H1 (cell line): ENCODE measurements around the gene P3H4. TPM values are rescaled to one million over a fixed set of nuclear protein-coding genes. Genes with fewer than 3 reads are reported as not detected.
"Not testable (repeated sequence)": the region's sequence is repeated elsewhere in the genome, so short reads cannot be mapped to it uniquely, and the experiment has no call there.

Source experiments
- CTCF ChIA-PET: fragments of 300-600 bp; sonication (Branson Sonifier 250); formaldehyde crosslinking; loops from one replicate; lab custom pipeline; 2021; ENCODE audit not compliant: partially characterized antibody; lab: Charles Lee
- POLR2A ChIA-PET: fragments of 300-600 bp; sonication (Branson Sonifier 250); formaldehyde crosslinking; loops from one replicate; lab custom pipeline; 2021; ENCODE audit warnings: inconsistent platforms; ENCODE audit not compliant: partially characterized antibody; lab: Charles Lee
- DNase-seq, 2 experiments: peaks; one replicate each; pipeline versions ENCODE4 v3.0.0 to v3.0.0-alpha.2; 2010 to 2022; ENCODE audit warnings: low spot score in 2 of 2, low read depth in 1 of 2, mixed read lengths in 1 of 2
- FAIRE-seq: peaks from 2 replicates; lab custom pipeline; 2011; peaks lifted over from hg19 to GRCh38; lab: Jason Lieb, UNC
- H2AFZ ChIP-seq: 2 replicates; pipeline ENCODE4 v1.8.1; 2012; ENCODE audit warnings: low read length, inconsistent platforms
- H2AK5ac ChIP-seq: 2 replicates; pipeline ENCODE4 v1.6.1; 2013; ENCODE audit warnings: low read depth, low read length
- H2BK120ac ChIP-seq: replicated peaks from 2 replicates; pipeline ENCODE3; 2013; ENCODE audit warnings: low read depth, low read length, inconsistent platforms
- H2BK12ac ChIP-seq: 2 replicates; pipeline ENCODE4 v1.6.1; 2013; ENCODE audit warnings: low read depth, low read length
- H2BK15ac ChIP-seq: 2 replicates; pipeline ENCODE4 v1.6.1; 2013; ENCODE audit warnings: low read length
- H2BK20ac ChIP-seq: 2 replicates; pipeline ENCODE4 v1.6.1; 2013; ENCODE audit warnings: low read length
- H2BK5ac ChIP-seq: 2 replicates; pipeline ENCODE4 v1.6.1; 2013; ENCODE audit warnings: low read depth, low read length
- H3K14ac ChIP-seq: 2 replicates; pipeline ENCODE4 v1.6.1; 2013; ENCODE audit warnings: inconsistent platforms; ENCODE audit not compliant: insufficient read length
- H3K18ac ChIP-seq: 2 replicates; pipeline ENCODE4 v1.6.1; 2013; ENCODE audit warnings: low read length; ENCODE audit errors: extremely low read depth
- H3K23ac ChIP-seq: 2 replicates; pipeline ENCODE4 v1.6.1; 2013; ENCODE audit warnings: inconsistent platforms; ENCODE audit not compliant: insufficient read length
- H3K23me2 ChIP-seq: 2 replicates; pipeline ENCODE4 v1.6.1; 2013; ENCODE audit warnings: low read depth, low read length
- H3K27ac ChIP-seq: 2 replicates; pipeline ENCODE4 v1.6.1; 2011; ENCODE audit warnings: low read depth, low read length, inconsistent platforms
- H3K27me3 ChIP-seq, 4 experiments: replicated peaks in 1 of 4; 1 replicate in 1 of 4; 2 replicates in 3 of 4; pipeline versions ENCODE4 v1.6.1 to v1.8.1; 2011 to 2013; ENCODE audit warnings: low read length in 3 of 4, mild to moderate bottlenecking in 3 of 4, inconsistent platforms in 2 of 4, mixed read lengths in 2 of 4, moderate library complexity in 1 of 4; ENCODE audit not compliant: control insufficient read depth in 3 of 4, insufficient read depth in 3 of 4; ENCODE audit errors: extremely low read depth in 1 of 4
- H3K36me3 ChIP-seq, 4 experiments: 2 replicates each; pipeline versions ENCODE4 v1.6.1 to v1.8.1; 2011 to 2013; ENCODE audit warnings: mild to moderate bottlenecking in 4 of 4, low read length in 3 of 4, moderate library complexity in 2 of 4, control low read depth in 1 of 4, inconsistent platforms in 1 of 4; ENCODE audit not compliant: insufficient read depth in 4 of 4, control insufficient read depth in 2 of 4
- H3K4ac ChIP-seq: replicated peaks from 2 replicates; pipeline ENCODE3; 2013; ENCODE audit warnings: low read length, low read depth, mixed read lengths, inconsistent platforms; ENCODE audit not compliant: insufficient read length
- H3K4me1 ChIP-seq, 4 experiments: replicated peaks in 1 of 4; 1 replicate in 1 of 4; 2 replicates in 3 of 4; pipeline versions ENCODE4 v1.6.1 to v1.8.1; 2011 to 2013; ENCODE audit warnings: low read length in 3 of 4, inconsistent platforms in 2 of 4, mixed read lengths in 1 of 4; ENCODE audit not compliant: insufficient read depth in 4 of 4, control insufficient read depth in 3 of 4
- H3K4me2 ChIP-seq, 2 experiments: 2 replicates each; pipeline versions ENCODE4 v1.6.1 to v1.8.1; 2011 to 2013; ENCODE audit warnings: low read depth in 2 of 2, low read length in 2 of 2, control low read depth in 1 of 2, inconsistent platforms in 1 of 2, mild to moderate bottlenecking in 1 of 2; ENCODE audit not compliant: insufficient read depth in 1 of 2
- H3K4me3 ChIP-seq, 4 experiments: fragments of 200-600, 300-600 bp in 1 of 4; sonication (generic), shearing (Covaris generic), sonication (Bioruptor Twin) in 1 of 4; 2 replicates each; pipeline versions ENCODE4 v1.5.1 to v1.8.1; 2011 to 2016; ENCODE audit warnings: low read length in 4 of 4, low read depth in 3 of 4, control low read depth in 2 of 4, inconsistent platforms in 2 of 4, mild to moderate bottlenecking in 2 of 4, mixed read lengths in 1 of 4, moderate library complexity in 1 of 4; ENCODE audit not compliant: insufficient read depth in 2 of 4; ENCODE audit errors: extremely low read depth in 1 of 4
- H3K56ac ChIP-seq: replicated peaks from 2 replicates; pipeline ENCODE3; 2013; ENCODE audit warnings: low read depth, mild to moderate bottlenecking, mixed read lengths, low read length, inconsistent platforms; ENCODE audit not compliant: insufficient read length
- H3K79me1 ChIP-seq: 2 replicates; pipeline ENCODE4 v1.6.1; 2013; ENCODE audit warnings: low read depth, low read length, control low read depth
- H3K79me2 ChIP-seq, 2 experiments: 2 replicates each; pipeline versions ENCODE4 v1.6.1 to v1.8.1; 2012 to 2013; ENCODE audit warnings: low read length in 2 of 2, mild to moderate bottlenecking in 2 of 2, inconsistent platforms in 1 of 2; ENCODE audit not compliant: insufficient read depth in 2 of 2, control insufficient read depth in 1 of 2
- H3K9ac ChIP-seq, 4 experiments: replicated peaks in 1 of 4; 1 replicate in 1 of 4; 2 replicates in 3 of 4; pipeline versions ENCODE4 v1.6.1 to v1.8.1; 2011 to 2013; ENCODE audit warnings: low read depth in 3 of 4, low read length in 3 of 4, control low read depth in 2 of 4, mild to moderate bottlenecking in 2 of 4, moderate library complexity in 2 of 4, inconsistent platforms in 1 of 4; ENCODE audit errors: extremely low read depth in 1 of 4
- H3K9me3 ChIP-seq, 2 experiments: 2 replicates each; pipeline versions ENCODE4 v1.6.1 to v1.8.1; 2012 to 2013; ENCODE audit warnings: mild to moderate bottlenecking in 2 of 2, moderate library complexity in 2 of 2, control low read depth in 1 of 2, inconsistent platforms in 1 of 2, low read depth in 1 of 2, low read length in 1 of 2, mixed read lengths in 1 of 2; ENCODE audit not compliant: insufficient read depth in 2 of 2
- H4K20me1 ChIP-seq, 2 experiments: replicated peaks in 1 of 2; 2 replicates each; pipeline versions ENCODE3 to v1.8.1; 2011 to 2013; ENCODE audit warnings: inconsistent platforms in 2 of 2, low read length in 2 of 2, mild to moderate bottlenecking in 1 of 2; ENCODE audit not compliant: insufficient read depth in 2 of 2, control insufficient read depth in 1 of 2
- H4K5ac ChIP-seq: 2 replicates; pipeline ENCODE4 v1.6.1; 2013; ENCODE audit warnings: low read length, low read depth, mixed read lengths, inconsistent platforms; ENCODE audit not compliant: insufficient read length
- H4K8ac ChIP-seq: 2 replicates; pipeline ENCODE4 v1.8.0; 2013; ENCODE audit warnings: mild to moderate bottlenecking, moderate library complexity, low read length, inconsistent platforms; ENCODE audit not compliant: insufficient read depth; ENCODE audit errors: extremely low read depth
- H4K91ac ChIP-seq: replicated peaks from 2 replicates; pipeline ENCODE3; 2013; ENCODE audit warnings: low read length, mixed read lengths, inconsistent platforms; ENCODE audit not compliant: insufficient read length
- WGBS, 2 experiments: shearing (Covaris generic) in 1 of 2; methylation state at CpG; one replicate each; pipeline versions ENCODE4 v1.1.6 to v1.1.7; 2013 to 2015; ENCODE audit warnings: low lambda C conversion rate in 2 of 2, mixed read lengths in 2 of 2, inconsistent platforms in 1 of 2, low coverage in 1 of 2, missing lambda C conversion rate in 1 of 2; ENCODE audit not compliant: insufficient replicate concordance in 2 of 2, insufficient coverage in 1 of 2, insufficient read length in 1 of 2; ENCODE audit errors: extremely low coverage in 1 of 2, missing lambda C conversion rate in 1 of 2; 5-methylcytosine and 5-hydroxymethylcytosine counted together
- polyA plus RNA-seq, 7 experiments: library from polyadenylated mRNA; depleted of rRNA in 3 of 7; stranded (reverse) in 5 of 7; unstranded in 2 of 7; fragments of >200 nt in 5 of 7; fragments of 200-250 nt in 2 of 7; gene quantifications; 1 replicate in 5 of 7; 2 replicates in 1 of 7; 4 replicates in 1 of 7; pipeline versions ENCODE4 v1.2.1 to v1.2.3, GENCODE V29; 2011 to 2013; ENCODE audit warnings: missing spikeins in 2 of 7, mixed read lengths in 2 of 7
- total RNA-seq: library from RNA; stranded (reverse); fragmentation: NEBNext Ultra II Directional; extraction: Animal tissue kit (Norgen Biotek cat#: 25700); gene quantifications from 2 replicates; pipeline ENCODE4 v1.2.1, GENCODE V29; 2021

Gene P3H4
- total and polyA plus RNA-seq, 2 of the 8 experiments (the other 6 are each of a cell fraction or from before 2014, with no cell fraction given), result 23.4 to 26.7 TPM

DNA sequence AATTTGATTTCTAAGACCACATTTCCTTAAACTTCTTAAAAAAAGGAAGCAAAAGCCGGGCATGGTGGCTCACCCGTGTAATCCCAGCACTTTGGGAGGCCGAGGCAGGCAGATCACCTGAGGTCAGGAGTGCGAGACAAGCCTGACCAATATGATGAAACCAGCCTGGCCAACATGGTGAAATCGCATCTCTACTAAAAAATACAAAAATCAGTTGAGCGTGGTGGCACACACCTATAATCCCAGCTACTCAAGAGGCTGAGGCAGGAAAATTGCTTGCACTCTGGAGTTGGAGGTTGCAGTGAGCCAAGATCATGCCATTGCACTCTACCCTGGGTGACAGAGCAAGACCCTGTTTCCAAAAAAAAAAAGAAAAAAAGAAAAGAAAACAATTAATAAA is 29.0 kb upstream of the P3H4 start:
- H3K23me2 ChIP-seq, H3K27me3 ChIP-seq, CTCF ChIA-PET, H3K36me3 ChIP-seq, H3K18ac ChIP-seq, H4K20me1 ChIP-seq, H3K4me2 ChIP-seq, H2AK5ac ChIP-seq, H2BK120ac ChIP-seq, H4K91ac ChIP-seq, H3K79me1 ChIP-seq, H2BK15ac ChIP-seq, H3K79me2 ChIP-seq, H2BK12ac ChIP-seq, H3K4ac ChIP-seq, H3K27ac ChIP-seq, H3K23ac ChIP-seq, H3K9ac ChIP-seq, H3K4me1 ChIP-seq, H3K4me3 ChIP-seq, H3K14ac ChIP-seq, POLR2A ChIA-PET, H2BK5ac ChIP-seq, H4K8ac ChIP-seq, H2BK20ac ChIP-seq, H3K9me3 ChIP-seq, H4K5ac ChIP-seq, H3K56ac ChIP-seq, FAIRE-seq, H2AFZ ChIP-seq, DNase-seq: not testable (repeated sequence)
- 85% methylated on average over 6 of the region's 6 CpGs; no CpG with 5 or more reads in 1 of the 2 experiments for WGBS, 2 experiments

DNA sequence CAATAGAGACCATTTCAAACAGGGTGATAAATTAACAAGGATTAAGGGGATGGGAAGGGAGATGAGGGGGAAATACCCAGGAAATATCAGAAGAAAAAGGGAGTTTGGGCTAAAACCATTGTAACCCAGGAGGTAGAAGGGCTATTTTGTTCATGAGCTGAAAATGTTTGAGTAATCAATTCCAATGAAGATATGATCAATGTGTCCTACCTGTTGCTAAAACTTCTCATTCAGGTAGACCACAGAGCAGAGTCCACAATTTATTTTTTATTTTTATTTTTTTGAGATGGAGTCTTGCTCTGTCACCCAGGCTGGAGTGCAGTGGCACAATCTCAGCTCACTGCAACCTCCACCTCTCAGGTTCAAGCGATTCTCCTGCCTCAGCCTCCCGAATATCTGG is 27.7 kb upstream of the P3H4 start:
- H2BK120ac ChIP-seq, CTCF ChIA-PET, H3K18ac ChIP-seq, H3K4me3 ChIP-seq, H4K91ac ChIP-seq, H2AFZ ChIP-seq, H4K5ac ChIP-seq, H4K8ac ChIP-seq, H2AK5ac ChIP-seq, H3K23ac ChIP-seq, H4K20me1 ChIP-seq, H3K9me3 ChIP-seq, FAIRE-seq, H2BK5ac ChIP-seq, H3K23me2 ChIP-seq, H3K36me3 ChIP-seq, H2BK15ac ChIP-seq, H3K14ac ChIP-seq, H3K27me3 ChIP-seq, H3K79me1 ChIP-seq, H3K4me1 ChIP-seq, H3K79me2 ChIP-seq, H3K56ac ChIP-seq, H2BK20ac ChIP-seq, H2BK12ac ChIP-seq, H3K27ac ChIP-seq, H3K4me2 ChIP-seq, DNase-seq, POLR2A ChIA-PET, H3K9ac ChIP-seq, H3K4ac ChIP-seq: not testable (repeated sequence)
- WGBS, 2 experiments, result 96% methylated on average over 2 of the region's 2 CpGs; no CpG with 5 or more reads in 1 of the 2 experiments
